H1 (cell line): ENCODE measurements around the gene ZBTB44. TPM values are rescaled to one million over a fixed set of nuclear protein-coding genes. Genes with fewer than 3 reads are reported as not detected.
"Not testable (repeated sequence)": the region's sequence is repeated elsewhere in the genome, so short reads cannot be mapped to it uniquely, and the experiment has no call there.

Experiments
- CTCF ChIA-PET: fragments of 300-600 bp; sonication (Branson Sonifier 250); formaldehyde crosslinking; loops from one replicate; lab custom pipeline; 2021; ENCODE audit not compliant: partially characterized antibody; lab: Charles Lee
- POLR2A ChIA-PET: fragments of 300-600 bp; sonication (Branson Sonifier 250); formaldehyde crosslinking; loops from one replicate; lab custom pipeline; 2021; ENCODE audit warnings: inconsistent platforms; ENCODE audit not compliant: partially characterized antibody; lab: Charles Lee
- DNase-seq, 2 experiments: peaks; one replicate each; pipeline versions ENCODE4 v3.0.0 to v3.0.0-alpha.2; 2010 to 2022; ENCODE audit warnings: low spot score in 2 of 2, low read depth in 1 of 2, mixed read lengths in 1 of 2
- FAIRE-seq: peaks from 2 replicates; lab custom pipeline; 2011; peaks lifted over from hg19 to GRCh38; lab: Jason Lieb, UNC
- H2AFZ ChIP-seq: 2 replicates; pipeline ENCODE4 v1.8.1; 2012; ENCODE audit warnings: low read length, inconsistent platforms
- H2AK5ac ChIP-seq: 2 replicates; pipeline ENCODE4 v1.6.1; 2013; ENCODE audit warnings: low read depth, low read length
- H2BK120ac ChIP-seq: replicated peaks from 2 replicates; pipeline ENCODE3; 2013; ENCODE audit warnings: low read depth, low read length, inconsistent platforms
- H2BK12ac ChIP-seq: 2 replicates; pipeline ENCODE4 v1.6.1; 2013; ENCODE audit warnings: low read depth, low read length
- H2BK15ac ChIP-seq: 2 replicates; pipeline ENCODE4 v1.6.1; 2013; ENCODE audit warnings: low read length
- H2BK20ac ChIP-seq: 2 replicates; pipeline ENCODE4 v1.6.1; 2013; ENCODE audit warnings: low read length
- H2BK5ac ChIP-seq: 2 replicates; pipeline ENCODE4 v1.6.1; 2013; ENCODE audit warnings: low read depth, low read length
- H3K14ac ChIP-seq: 2 replicates; pipeline ENCODE4 v1.6.1; 2013; ENCODE audit warnings: inconsistent platforms; ENCODE audit not compliant: insufficient read length
- H3K18ac ChIP-seq: 2 replicates; pipeline ENCODE4 v1.6.1; 2013; ENCODE audit warnings: low read length; ENCODE audit errors: extremely low read depth
- H3K23ac ChIP-seq: 2 replicates; pipeline ENCODE4 v1.6.1; 2013; ENCODE audit warnings: inconsistent platforms; ENCODE audit not compliant: insufficient read length
- H3K23me2 ChIP-seq: 2 replicates; pipeline ENCODE4 v1.6.1; 2013; ENCODE audit warnings: low read depth, low read length
- H3K27ac ChIP-seq: 2 replicates; pipeline ENCODE4 v1.6.1; 2011; ENCODE audit warnings: low read depth, low read length, inconsistent platforms
- H3K27me3 ChIP-seq, 4 experiments: replicated peaks in 1 of 4; 1 replicate in 1 of 4; 2 replicates in 3 of 4; pipeline versions ENCODE4 v1.6.1 to v1.8.1; 2011 to 2013; ENCODE audit warnings: low read length in 3 of 4, mild to moderate bottlenecking in 3 of 4, inconsistent platforms in 2 of 4, mixed read lengths in 2 of 4, moderate library complexity in 1 of 4; ENCODE audit not compliant: control insufficient read depth in 3 of 4, insufficient read depth in 3 of 4; ENCODE audit errors: extremely low read depth in 1 of 4
- H3K36me3 ChIP-seq, 4 experiments: 2 replicates each; pipeline versions ENCODE4 v1.6.1 to v1.8.1; 2011 to 2013; ENCODE audit warnings: mild to moderate bottlenecking in 4 of 4, low read length in 3 of 4, moderate library complexity in 2 of 4, control low read depth in 1 of 4, inconsistent platforms in 1 of 4; ENCODE audit not compliant: insufficient read depth in 4 of 4, control insufficient read depth in 2 of 4
- H3K4ac ChIP-seq: replicated peaks from 2 replicates; pipeline ENCODE3; 2013; ENCODE audit warnings: low read length, low read depth, mixed read lengths, inconsistent platforms; ENCODE audit not compliant: insufficient read length
- H3K4me1 ChIP-seq, 4 experiments: replicated peaks in 1 of 4; 1 replicate in 1 of 4; 2 replicates in 3 of 4; pipeline versions ENCODE4 v1.6.1 to v1.8.1; 2011 to 2013; ENCODE audit warnings: low read length in 3 of 4, inconsistent platforms in 2 of 4, mixed read lengths in 1 of 4; ENCODE audit not compliant: insufficient read depth in 4 of 4, control insufficient read depth in 3 of 4
- H3K4me2 ChIP-seq, 2 experiments: 2 replicates each; pipeline versions ENCODE4 v1.6.1 to v1.8.1; 2011 to 2013; ENCODE audit warnings: low read depth in 2 of 2, low read length in 2 of 2, control low read depth in 1 of 2, inconsistent platforms in 1 of 2, mild to moderate bottlenecking in 1 of 2; ENCODE audit not compliant: insufficient read depth in 1 of 2
- H3K4me3 ChIP-seq, 4 experiments: fragments of 200-600, 300-600 bp in 1 of 4; sonication (generic), shearing (Covaris generic), sonication (Bioruptor Twin) in 1 of 4; 2 replicates each; pipeline versions ENCODE4 v1.5.1 to v1.8.1; 2011 to 2016; ENCODE audit warnings: low read length in 4 of 4, low read depth in 3 of 4, control low read depth in 2 of 4, inconsistent platforms in 2 of 4, mild to moderate bottlenecking in 2 of 4, mixed read lengths in 1 of 4, moderate library complexity in 1 of 4; ENCODE audit not compliant: insufficient read depth in 2 of 4; ENCODE audit errors: extremely low read depth in 1 of 4
- H3K56ac ChIP-seq: replicated peaks from 2 replicates; pipeline ENCODE3; 2013; ENCODE audit warnings: low read depth, mild to moderate bottlenecking, mixed read lengths, low read length, inconsistent platforms; ENCODE audit not compliant: insufficient read length
- H3K79me1 ChIP-seq: 2 replicates; pipeline ENCODE4 v1.6.1; 2013; ENCODE audit warnings: low read depth, low read length, control low read depth
- H3K79me2 ChIP-seq, 2 experiments: 2 replicates each; pipeline versions ENCODE4 v1.6.1 to v1.8.1; 2012 to 2013; ENCODE audit warnings: low read length in 2 of 2, mild to moderate bottlenecking in 2 of 2, inconsistent platforms in 1 of 2; ENCODE audit not compliant: insufficient read depth in 2 of 2, control insufficient read depth in 1 of 2
- H3K9ac ChIP-seq, 4 experiments: replicated peaks in 1 of 4; 1 replicate in 1 of 4; 2 replicates in 3 of 4; pipeline versions ENCODE4 v1.6.1 to v1.8.1; 2011 to 2013; ENCODE audit warnings: low read depth in 3 of 4, low read length in 3 of 4, control low read depth in 2 of 4, mild to moderate bottlenecking in 2 of 4, moderate library complexity in 2 of 4, inconsistent platforms in 1 of 4; ENCODE audit errors: extremely low read depth in 1 of 4
- H3K9me3 ChIP-seq, 2 experiments: 2 replicates each; pipeline versions ENCODE4 v1.6.1 to v1.8.1; 2012 to 2013; ENCODE audit warnings: mild to moderate bottlenecking in 2 of 2, moderate library complexity in 2 of 2, control low read depth in 1 of 2, inconsistent platforms in 1 of 2, low read depth in 1 of 2, low read length in 1 of 2, mixed read lengths in 1 of 2; ENCODE audit not compliant: insufficient read depth in 2 of 2
- H4K20me1 ChIP-seq, 2 experiments: replicated peaks in 1 of 2; 2 replicates each; pipeline versions ENCODE3 to v1.8.1; 2011 to 2013; ENCODE audit warnings: inconsistent platforms in 2 of 2, low read length in 2 of 2, mild to moderate bottlenecking in 1 of 2; ENCODE audit not compliant: insufficient read depth in 2 of 2, control insufficient read depth in 1 of 2
- H4K5ac ChIP-seq: 2 replicates; pipeline ENCODE4 v1.6.1; 2013; ENCODE audit warnings: low read length, low read depth, mixed read lengths, inconsistent platforms; ENCODE audit not compliant: insufficient read length
- H4K8ac ChIP-seq: 2 replicates; pipeline ENCODE4 v1.8.0; 2013; ENCODE audit warnings: mild to moderate bottlenecking, moderate library complexity, low read length, inconsistent platforms; ENCODE audit not compliant: insufficient read depth; ENCODE audit errors: extremely low read depth
- H4K91ac ChIP-seq: replicated peaks from 2 replicates; pipeline ENCODE3; 2013; ENCODE audit warnings: low read length, mixed read lengths, inconsistent platforms; ENCODE audit not compliant: insufficient read length
- BACH1 ChIP-seq: IDR thresholded peaks from 2 replicates; pipeline ENCODE4 v1.6.1; 2012; ENCODE audit warnings: low read length, improper control_type of control experiment
- MAFK ChIP-seq: IDR thresholded peaks from 2 replicates; pipeline ENCODE4 v1.6.1; 2012; ENCODE audit warnings: low read depth, mild to moderate bottlenecking, improper control_type of control experiment, low read length
- WGBS, 2 experiments: shearing (Covaris generic) in 1 of 2; methylation state at CpG; one replicate each; pipeline versions ENCODE4 v1.1.6 to v1.1.7; 2013 to 2015; ENCODE audit warnings: low lambda C conversion rate in 2 of 2, mixed read lengths in 2 of 2, inconsistent platforms in 1 of 2, low coverage in 1 of 2, missing lambda C conversion rate in 1 of 2; ENCODE audit not compliant: insufficient replicate concordance in 2 of 2, insufficient coverage in 1 of 2, insufficient read length in 1 of 2; ENCODE audit errors: extremely low coverage in 1 of 2, missing lambda C conversion rate in 1 of 2; 5-methylcytosine and 5-hydroxymethylcytosine counted together
- polyA plus RNA-seq, 7 experiments: library from polyadenylated mRNA; depleted of rRNA in 3 of 7; stranded (reverse) in 5 of 7; unstranded in 2 of 7; fragments of >200 nt in 5 of 7; fragments of 200-250 nt in 2 of 7; gene quantifications; 1 replicate in 5 of 7; 2 replicates in 1 of 7; 4 replicates in 1 of 7; pipeline versions ENCODE4 v1.2.1 to v1.2.3, GENCODE V29; 2011 to 2013; ENCODE audit warnings: missing spikeins in 2 of 7, mixed read lengths in 2 of 7
- total RNA-seq: library from RNA; stranded (reverse); fragmentation: NEBNext Ultra II Directional; extraction: Animal tissue kit (Norgen Biotek cat#: 25700); gene quantifications from 2 replicates; pipeline ENCODE4 v1.2.1, GENCODE V29; 2021

ZBTB44 gene
- total and polyA plus RNA-seq, 2 of the 8 experiments (the other 6 are each of a cell fraction or from before 2014, with no cell fraction given): 37.2 to 158 TPM

- CTCF ChIA-PET: interaction anchor here (0.9 to 1.6 kb wide), 2 partner anchors 8 to 29 kb away, joined by 3 to 4 read pairs; no protein-coding TSS in a partner anchor
- FAIRE-seq, H3K23me2 ChIP-seq, H2BK120ac ChIP-seq, H4K5ac ChIP-seq, H3K79me1 ChIP-seq, H3K56ac ChIP-seq, H3K9ac ChIP-seq, DNase-seq, H4K91ac ChIP-seq, H2BK5ac ChIP-seq, H4K20me1 ChIP-seq, H2BK15ac ChIP-seq, H3K79me2 ChIP-seq, H2AFZ ChIP-seq, H3K36me3 ChIP-seq, H2AK5ac ChIP-seq, H4K8ac ChIP-seq, H3K4me2 ChIP-seq, H3K23ac ChIP-seq, H3K4me3 ChIP-seq, H3K18ac ChIP-seq, H3K4me1 ChIP-seq, H3K27ac ChIP-seq, H3K14ac ChIP-seq, POLR2A ChIA-PET, H2BK12ac ChIP-seq, H3K27me3 ChIP-seq, H3K9me3 ChIP-seq, H3K4ac ChIP-seq, H2BK20ac ChIP-seq: not testable (repeated sequence)
- WGBS, 2 experiments: 96% methylated on average over 16 of the region's 19 CpGs; no CpG with 5 or more reads in 1 of the 2 experiments
- TF ChIP-seq BACH1 (peak; percentile 69), MAFK (peak; percentile 47)
Observed at GRCh38 chr11:130331397-130331796, 16.7 kb upstream of the ZBTB44 start.
